ENCODE data around the gene SLC16A11. TPM values are rescaled to one million over a fixed set of nuclear protein-coding genes. Genes with fewer than 3 reads are reported as not detected.

SLC16A11 gene
- polyA plus RNA-seq, 2 of the 4 experiments (the other 2 are of a cell fraction), result not detected

DNA sequence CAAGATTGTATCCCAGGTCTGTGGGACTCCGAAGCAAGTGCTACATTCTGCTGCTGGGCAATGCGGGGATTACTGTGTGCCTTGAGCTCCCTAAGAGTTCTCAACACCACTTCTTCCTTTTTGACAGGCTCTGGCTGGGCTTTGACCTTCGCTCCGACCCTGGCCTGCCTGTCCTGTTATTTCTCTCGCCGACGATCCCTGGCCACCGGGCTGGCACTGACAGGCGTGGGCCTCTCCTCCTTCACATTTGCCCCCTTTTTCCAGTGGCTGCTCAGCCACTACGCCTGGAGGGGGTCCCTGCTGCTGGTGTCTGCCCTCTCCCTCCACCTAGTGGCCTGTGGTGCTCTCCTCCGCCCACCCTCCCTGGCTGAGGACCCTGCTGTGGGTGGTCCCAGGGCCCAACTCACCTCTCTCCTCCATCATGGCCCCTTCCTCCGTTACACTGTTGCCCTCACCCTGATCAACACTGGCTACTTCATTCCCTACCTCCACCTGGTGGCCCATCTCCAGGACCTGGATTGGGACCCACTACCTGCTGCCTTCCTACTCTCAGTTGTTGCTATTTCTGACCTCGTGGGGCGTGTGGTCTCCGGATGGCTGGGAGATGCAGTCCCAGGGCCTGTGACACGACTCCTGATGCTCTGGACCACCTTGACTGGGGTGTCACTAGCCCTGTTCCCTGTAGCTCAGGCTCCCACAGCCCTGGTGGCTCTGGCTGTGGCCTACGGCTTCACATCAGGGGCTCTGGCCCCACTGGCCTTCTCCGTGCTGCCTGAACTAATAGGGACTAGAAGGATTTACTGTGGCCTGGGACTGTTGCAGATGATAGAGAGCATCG lies 5.6 kb downstream of the SLC16A11 start:
- FAIRE-seq (no peak), DNase-seq (ENCODE audit: low read depth in 1 of 2, low spot score in 1 of 2) (no peak), ATAC-seq (no peak)
- CTCF ChIA-PET, result interaction anchor here (0.8 to 34.0 kb wide), 11 partner anchors 7 to 372 kb away, joined by 3 to 1477 read pairs (median 4); partner anchors contain the start of genes ASGR1, ASGR2 and SLC16A11
- Histone ChIP-seq H3K4me1 (peaks cover 16% of the 10 kb centered on the region; the same call in 2 of the 3 replicates), H3K4me3 (no peak overlapping the region), H3K27ac (no peak overlapping the region), H3K9me3 (no peaks in the 10 kb centered on the region), H3K4me2 (peak overlapping the region; percentile 36)
- 90% methylated on average over 19 of the region's 19 CpGs for WGBS (ENCODE audit: missing lambda C conversion rate)
- TF ChIP-seq, protein P1, sequence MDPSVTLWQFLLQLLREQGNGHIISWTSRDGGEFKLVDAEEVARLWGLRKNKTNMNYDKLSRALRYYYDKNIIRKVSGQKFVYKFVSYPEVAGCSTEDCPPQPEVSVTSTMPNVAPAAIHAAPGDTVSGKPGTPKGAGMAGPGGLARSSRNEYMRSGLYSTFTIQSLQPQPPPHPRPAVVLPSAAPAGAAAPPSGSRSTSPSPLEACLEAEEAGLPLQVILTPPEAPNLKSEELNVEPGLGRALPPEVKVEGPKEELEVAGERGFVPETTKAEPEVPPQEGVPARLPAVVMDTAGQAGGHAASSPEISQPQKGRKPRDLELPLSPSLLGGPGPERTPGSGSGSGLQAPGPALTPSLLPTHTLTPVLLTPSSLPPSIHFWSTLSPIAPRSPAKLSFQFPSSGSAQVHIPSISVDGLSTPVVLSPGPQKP (IDR thresholded peaks at IDR 0.05; ENCODE audit: low read depth, low read length), result no peak
- TF ChIP-seq POLR2A (IDR thresholded peaks at IDR 0.05; ENCODE audit: low read length), result 0 out of 2 replicates have a peak, but pooled peaks have one; percentile 5
- POLR2A ChIA-PET, result no interaction called here

GRCh38 chr17:7035591-7036368 lies 8.1 kb downstream of the SLC16A11 start, which contains the start of gene SLC16A13:
Gene SLC16A13 (plus strand): TSS chr17:7036015. CDS start chr17:7036383, 368 bp downstream.
- H3K9me3 ChIP-seq, result no peaks in the 10 kb centered on the region
- POLR2A ChIA-PET, result interaction anchor here (0.7 to 1.7 kb wide), 22 partner anchors 10 to 385 kb away, joined by 3 to 16 read pairs (median 4); partner anchors contain the start of genes C17orf100, DVL2, GABARAP and MED31
- H3K4me2 ChIP-seq, result peak within 1 kb of the TSS; percentile 87
- H3K4me1 ChIP-seq, result peaks cover 13% of the 10 kb centered on the region; the same call in 2 of the 3 replicates
- peak within 1 kb of the TSS; percentile 86 to 97 for H3K27ac ChIP-seq
- peak; percentile 93 to 97 for ATAC-seq
- CTCF ChIA-PET, result interaction anchor here (0.6 to 34.0 kb wide), 9 partner anchors 10 to 839 kb away, joined by 3 to 1477 read pairs (median 7); partner anchors contain the start of genes ASGR2 and SLC16A11
- peak; percentile 99 to 100 for DNase-seq (ENCODE audit: low read depth in 1 of 2, low spot score in 1 of 2)
- peak; percentile 90 for FAIRE-seq
- H3K4me3 ChIP-seq, result peak within 1 kb of the TSS; percentile 85
- WGBS (ENCODE audit: missing lambda C conversion rate), result 1% methylated on average over 32 of the region's 52 CpGs
- TF ChIP-seq ZC3H11A (IDR thresholded peaks at IDR 0.05) (no peak), FOSB (CRISPR knock-in tag; IDR thresholded peaks at IDR 0.05) (no peak), FOXS1 (CRISPR knock-in tag; IDR thresholded peaks at IDR 0.05) (no peak), ZFP36 (IDR thresholded peaks at IDR 0.05; ENCODE audit: borderline replicate concordance, partially characterized antibody) (no peak), BHLHE40 (IDR thresholded peaks at IDR 0.05; ENCODE audit: low read depth, low read length) (no peak), CHD4 (IDR thresholded peaks at IDR 0.05; ENCODE audit: borderline replicate concordance) (no peak; the same call in 1 of the 2 replicates), KDM1A (IDR thresholded peaks at IDR 0.05; ENCODE audit: low read depth) (no peak), RARB (CRISPR knock-in tag; IDR thresholded peaks at IDR 0.05) (no peak), EHF (CRISPR knock-in tag; IDR thresholded peaks at IDR 0.05) (no peak), PHF8 (IDR thresholded peaks at IDR 0.05; ENCODE audit: borderline replicate concordance, low read depth) (peak; percentile 52), CHD2 (IDR thresholded peaks at IDR 0.05; ENCODE audit: low read length, partially characterized antibody) (no peak), MYC (IDR thresholded peaks at IDR 0.05; ENCODE audit: borderline replicate concordance, low read length) (no peak; the same call in 1 of the 2 replicates), CEBPB (IDR thresholded peaks at IDR 0.05) (no peak), CBX2 (IDR thresholded peaks at IDR 0.05; ENCODE audit: borderline replicate concordance, low read depth) (no peak), MAFK (IDR thresholded peaks at IDR 0.05; ENCODE audit: partially characterized antibody) (no peak), NR3C1 (IDR thresholded peaks at IDR 0.05) (no peak), HES2 (IDR thresholded peaks at IDR 0.05) (no peak), EP300 (IDR thresholded peaks at IDR 0.05) (no peak), ATOH8 (CRISPR knock-in tag; IDR thresholded peaks at IDR 0.05; ENCODE audit: low read depth) (no peak), TFCP2L1 (CRISPR knock-in tag; IDR thresholded peaks at IDR 0.05) (no peak), MAZ (IDR thresholded peaks at IDR 0.05; ENCODE audit: borderline replicate concordance, low read depth, low read length) (no peak), ZSCAN20 (CRISPR knock-in tag; IDR thresholded peaks at IDR 0.05) (no peak), GATA3 (IDR thresholded peaks at IDR 0.05; ENCODE audit: borderline replicate concordance) (no peak), HDAC2 (IDR thresholded peaks at IDR 0.05) (no peak), HOXA7 (CRISPR knock-in tag; IDR thresholded peaks at IDR 0.05) (no peak)
- TF ChIP-seq, protein P2, sequence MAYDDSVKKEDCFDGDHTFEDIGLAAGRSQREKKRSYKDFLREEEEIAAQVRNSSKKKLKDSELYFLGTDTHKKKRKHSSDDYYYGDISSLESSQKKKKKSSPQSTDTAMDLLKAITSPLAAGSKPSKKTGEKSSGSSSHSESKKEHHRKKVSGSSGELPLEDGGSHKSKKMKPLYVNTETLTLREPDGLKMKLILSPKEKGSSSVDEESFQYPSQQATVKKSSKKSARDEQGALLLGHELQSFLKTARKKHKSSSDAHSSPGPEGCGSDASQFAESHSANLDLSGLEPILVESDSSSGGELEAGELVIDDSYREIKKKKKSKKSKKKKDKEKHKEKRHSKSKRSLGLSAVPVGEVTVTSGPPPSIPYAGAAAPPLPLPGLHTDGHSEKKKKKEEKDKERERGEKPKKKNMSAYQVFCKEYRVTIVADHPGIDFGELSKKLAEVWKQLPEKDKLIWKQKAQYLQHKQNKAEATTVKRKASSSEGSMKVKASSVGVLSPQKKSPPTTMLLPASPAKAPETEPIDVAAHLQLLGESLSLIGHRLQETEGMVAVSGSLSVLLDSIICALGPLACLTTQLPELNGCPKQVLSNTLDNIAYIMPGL (CRISPR knock-in tag; IDR thresholded peaks at IDR 0.05; ENCODE audit: borderline replicate concordance), result no peak
- TF ChIP-seq, protein P3, sequence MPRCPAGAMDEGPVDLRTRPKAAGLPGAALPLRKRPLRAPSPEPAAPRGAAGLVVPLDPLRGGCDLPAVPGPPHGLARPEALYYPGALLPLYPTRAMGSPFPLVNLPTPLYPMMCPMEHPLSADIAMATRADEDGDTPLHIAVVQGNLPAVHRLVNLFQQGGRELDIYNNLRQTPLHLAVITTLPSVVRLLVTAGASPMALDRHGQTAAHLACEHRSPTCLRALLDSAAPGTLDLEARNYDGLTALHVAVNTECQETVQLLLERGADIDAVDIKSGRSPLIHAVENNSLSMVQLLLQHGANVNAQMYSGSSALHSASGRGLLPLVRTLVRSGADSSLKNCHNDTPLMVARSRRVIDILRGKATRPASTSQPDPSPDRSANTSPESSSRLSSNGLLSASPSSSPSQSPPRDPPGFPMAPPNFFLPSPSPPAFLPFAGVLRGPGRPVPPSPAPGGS (IDR thresholded peaks at IDR 0.05), result peak; percentile 88
- TF ChIP-seq, protein P4, sequence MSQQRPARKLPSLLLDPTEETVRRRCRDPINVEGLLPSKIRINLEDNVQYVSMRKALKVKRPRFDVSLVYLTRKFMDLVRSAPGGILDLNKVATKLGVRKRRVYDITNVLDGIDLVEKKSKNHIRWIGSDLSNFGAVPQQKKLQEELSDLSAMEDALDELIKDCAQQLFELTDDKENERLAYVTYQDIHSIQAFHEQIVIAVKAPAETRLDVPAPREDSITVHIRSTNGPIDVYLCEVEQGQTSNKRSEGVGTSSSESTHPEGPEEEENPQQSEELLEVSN (IDR thresholded peaks at IDR 0.05; ENCODE audit: borderline replicate concordance, low read depth), result peak; percentile 45; the same call in 1 of the 2 replicates
